ENCODE data around the gene TRIM6. TPM values are rescaled to one million over a fixed set of nuclear protein-coding genes. Genes with fewer than 3 reads are reported as not detected.

TRIM6 gene
- total RNA-seq, 4 donors from 2014 or later = 0.15 to 0.35 (median 0.28) TPM

GRCh38 chr11:5611627-5612026 lies 15.2 kb downstream of the TRIM6 start:
- Histone ChIP-seq H3K27me3 (no peaks in the 10 kb centered on the region), H3K9me3 (no peaks in the 10 kb centered on the region), H3K4me3 (no peak overlapping the region), H3K36me3 (no peaks in the 10 kb centered on the region), H3K27ac (no peak overlapping the region), H3K4me1 (no peaks in the 10 kb centered on the region)
- intact Hi-C loops (cut with DNase I; ENCODE audit: low total_unique reads) (no loop called here), in situ Hi-C loops (cut with MboI; ENCODE audit: low sequenced_read_pairs in 4 of 4) (no loop called here)
- no peak for DNase-seq
- TF ChIP-seq POLR2A (IDR thresholded peaks at IDR 0.05) (no peak), CTCF (IDR thresholded peaks at IDR 0.05 in 4 of 5, conservative IDR thresholded peaks at IDR 0.05 in 1 of 5) (no peak)
- no peak for ATAC-seq

DNA sequence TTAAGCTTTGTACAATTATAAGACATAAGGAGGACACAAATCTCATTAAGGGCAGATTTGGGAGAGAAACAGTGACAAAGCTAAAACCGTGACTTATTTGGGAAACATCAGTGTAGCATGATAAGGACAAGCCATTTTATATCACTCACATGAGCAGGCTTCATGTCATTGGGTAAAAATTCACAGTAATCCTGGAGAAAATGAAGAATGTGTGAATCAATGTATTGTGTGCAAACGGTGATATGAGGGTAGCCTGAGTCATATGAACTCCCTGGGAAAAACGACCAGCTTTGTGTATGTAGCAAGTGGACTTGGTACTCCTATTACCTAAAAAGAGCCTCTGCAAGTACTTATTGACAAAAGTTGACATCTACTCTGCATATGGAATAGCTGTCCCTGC lies 22.4 kb downstream of the TRIM6 start:
- DNase-seq (no peak), ATAC-seq (no peak)
- no peak for TF ChIP-seq POLR2A (IDR thresholded peaks at IDR 0.05)
- no peak for TF ChIP-seq CTCF (IDR thresholded peaks at IDR 0.05 in 4 of 5, conservative IDR thresholded peaks at IDR 0.05 in 1 of 5)
- in situ Hi-C loops (cut with MboI; ENCODE audit: low sequenced_read_pairs in 4 of 4) (no loop called here), intact Hi-C loops (cut with DNase I; ENCODE audit: low total_unique reads) (no loop called here)
- Histone ChIP-seq H3K27me3 (no peaks in the 10 kb centered on the region), H3K36me3 (no peaks in the 10 kb centered on the region), H3K4me1 (no peaks in the 10 kb centered on the region), H3K4me3 (no peak overlapping the region), H3K9me3 (no peaks in the 10 kb centered on the region), H3K27ac (no peak overlapping the region)

- no peak overlapping the region for H3K27ac ChIP-seq
- ATAC-seq = no peak
These were observed 24.4 kb downstream of the TRIM6 start for GRCh38 chr11:5620651-5621521.

DNA sequence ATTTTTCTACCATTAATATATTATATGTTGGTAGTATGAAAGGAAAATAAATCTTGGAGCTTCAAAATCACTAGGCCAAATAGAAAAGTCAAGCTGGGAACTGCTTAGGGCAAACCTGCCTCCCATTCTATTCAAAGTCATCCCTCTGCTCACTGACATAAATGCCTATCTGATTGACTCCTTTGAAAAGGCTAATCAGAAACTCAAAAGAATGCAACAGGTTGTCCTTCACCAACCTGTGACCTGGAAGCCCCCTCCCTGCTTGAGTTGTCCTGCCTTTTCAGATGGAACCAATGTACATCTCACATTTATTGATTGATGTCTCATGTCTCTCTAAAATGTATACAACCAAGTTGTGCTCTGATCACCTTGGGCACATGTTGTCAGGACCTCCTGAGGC lies 25.1 kb downstream of the TRIM6 start:
- intact Hi-C loops (cut with DNase I; ENCODE audit: low total_unique reads) = no loop called here
- Histone ChIP-seq H3K36me3 (no peaks in the 10 kb centered on the region), H3K27me3 (no peaks in the 10 kb centered on the region), H3K4me3 (no peak overlapping the region), H3K27ac (no peak overlapping the region), H3K9me3 (no peaks in the 10 kb centered on the region), H3K4me1 (peaks cover 4 to 6% of the 10 kb centered on the region in 2 donors)
- no peak for TF ChIP-seq POLR2A (IDR thresholded peaks at IDR 0.05)
- no peak for TF ChIP-seq CTCF (IDR thresholded peaks at IDR 0.05 in 4 of 5, conservative IDR thresholded peaks at IDR 0.05 in 1 of 5)
- DNase-seq (no peak), ATAC-seq (no peak)
- in situ Hi-C loops (cut with MboI; ENCODE audit: low sequenced_read_pairs in 4 of 4) = no loop called here

More at GRCh38 chr11:5620651-5621521, 24.4 kb downstream of the TRIM6 start:
- no peak for DNase-seq
- Histone ChIP-seq H3K9me3 (no peaks in the 10 kb centered on the region), H3K27me3 (no peaks in the 10 kb centered on the region), H3K4me3 (no peak overlapping the region), H3K4me1 (peaks cover 3 to 6% of the 10 kb centered on the region in 2 donors), H3K36me3 (no peaks in the 10 kb centered on the region)
- intact Hi-C loops (cut with DNase I; ENCODE audit: low total_unique reads) (no loop called here), in situ Hi-C loops (cut with MboI; ENCODE audit: low sequenced_read_pairs in 4 of 4) (no loop called here)
- TF ChIP-seq CTCF (IDR thresholded peaks at IDR 0.05 in 4 of 5, conservative IDR thresholded peaks at IDR 0.05 in 1 of 5) (no peak), POLR2A (IDR thresholded peaks at IDR 0.05) (no peak)

Measured in gastrocnemius medialis (tissue), 4 donors.